ENCODE results near the gene GPC6. TPM values are rescaled to one million over a fixed set of nuclear protein-coding genes. Genes with fewer than 3 reads are reported as not detected.
A peak's percentile ranks its signal among the peaks of the same experiment; 100 is the strongest.

The GPC6 gene
- total RNA-seq, 3 donors from 2014 or later (not counting 1 experiment from before 2014, with no cell fraction given): not detected

GRCh38 chr13:94196413-94196812 is 969.8 kb downstream of the GPC6 start:
- Mint-ChIP-seq H3K27ac (no peak overlapping the region), H3K27me3 (ENCODE audit: low read depth in 2 of 2) (no peaks in the 10 kb centered on the region), H3K4me1 (peaks cover 31 to 32% of the 10 kb centered on the region in 2 donors), H3K36me3 (no peaks in the 10 kb centered on the region), H3K9me3 (peaks cover 0 to 2% of the 10 kb centered on the region in 2 donors), H3K4me3 (no peak overlapping the region)
- DNase-seq (no peak), ATAC-seq (peak in 1 of 3 donors; percentile 17)
- Histone ChIP-seq H3K27ac (ENCODE audit: low read length) (no peak overlapping the region), H3K36me3 (ENCODE audit: control insufficient read depth, insufficient read depth, low read length) (no peaks in the 10 kb centered on the region), H3K4me3 (ENCODE audit: low read length) (no peak overlapping the region), H3K9me3 (ENCODE audit: control insufficient read depth, insufficient read depth, low read length) (no peaks in the 10 kb centered on the region), H3K27me3 (ENCODE audit: control insufficient read depth, insufficient read depth, low read length) (no peaks in the 10 kb centered on the region), H3K4me1 (ENCODE audit: control insufficient read depth, insufficient read depth, low read length) (no peaks in the 10 kb centered on the region)
- intact Hi-C loops (cut with micrococcal nuclease): no loop called here
- 45% methylated on average over 4 of the region's 5 CpGs for WGBS (ENCODE audit: insufficient coverage)
- no peak for TF ChIP-seq CTCF (IDR thresholded peaks at IDR 0.05)

GRCh38 chr13:94198681-94199080 is 972.1 kb downstream of the GPC6 start:
- 14% methylated on average over 4 of the region's 4 CpGs for WGBS (ENCODE audit: insufficient coverage)
- Mint-ChIP-seq H3K9me3 (no peaks in the 10 kb centered on the region), H3K27ac (peak overlapping the region in 1 of 2 donors; percentile 35), H3K4me1 (peaks cover 31 to 32% of the 10 kb centered on the region in 2 donors), H3K27me3 (ENCODE audit: low read depth in 2 of 2) (no peaks in the 10 kb centered on the region), H3K36me3 (no peaks in the 10 kb centered on the region), H3K4me3 (no peak overlapping the region)
- intact Hi-C loops (cut with micrococcal nuclease): no loop called here
- TF ChIP-seq CTCF (IDR thresholded peaks at IDR 0.05): no peak
- DNase-seq (no peak), ATAC-seq (peak; percentile 22 to 80 (median 47))
- H3K9me3 ChIP-seq (ENCODE audit: control insufficient read depth, insufficient read depth, low read length): no peaks in the 10 kb centered on the region
- no peak overlapping the region for H3K27ac ChIP-seq (ENCODE audit: low read length)
- H3K27me3 ChIP-seq (ENCODE audit: control insufficient read depth, insufficient read depth, low read length): no peaks in the 10 kb centered on the region
- H3K4me3 ChIP-seq (ENCODE audit: low read length): no peak overlapping the region
- no peaks in the 10 kb centered on the region for H3K36me3 ChIP-seq (ENCODE audit: control insufficient read depth, insufficient read depth, low read length)
- H3K4me1 ChIP-seq (ENCODE audit: control insufficient read depth, insufficient read depth, low read length): no peaks in the 10 kb centered on the region

- TF ChIP-seq CTCF (IDR thresholded peaks at IDR 0.05): no peak
- Mint-ChIP-seq H3K36me3 (no peaks in the 10 kb centered on the region), H3K27me3 (ENCODE audit: low read depth in 2 of 2) (no peaks in the 10 kb centered on the region), H3K9me3 (no peaks in the 10 kb centered on the region), H3K4me1 (peaks cover 31 to 32% of the 10 kb centered on the region in 2 donors), H3K27ac (peak overlapping the region in 1 of 2 donors; percentile 35), H3K4me3 (no peak overlapping the region)
- ATAC-seq (no peak), DNase-seq (no peak)
- Histone ChIP-seq H3K27ac (ENCODE audit: low read length) (no peak overlapping the region), H3K36me3 (ENCODE audit: control insufficient read depth, insufficient read depth, low read length) (no peaks in the 10 kb centered on the region), H3K27me3 (ENCODE audit: control insufficient read depth, insufficient read depth, low read length) (no peaks in the 10 kb centered on the region), H3K4me1 (ENCODE audit: control insufficient read depth, insufficient read depth, low read length) (no peaks in the 10 kb centered on the region), H3K9me3 (ENCODE audit: control insufficient read depth, insufficient read depth, low read length) (no peaks in the 10 kb centered on the region), H3K4me3 (ENCODE audit: low read length) (no peak overlapping the region)
- intact Hi-C loops (cut with micrococcal nuclease): no loop called here
- WGBS (ENCODE audit: insufficient coverage): 83% methylated on average over 2 of the region's 3 CpGs
Measured at GRCh38 chr13:94199135-94199534, 972.5 kb downstream of the GPC6 start.

GRCh38 chr13:94201022-94201421 is 974.4 kb downstream of the GPC6 start:
- WGBS (ENCODE audit: insufficient coverage): 84% methylated on average over 5 of the region's 6 CpGs
- no peaks in the 10 kb centered on the region for H3K27me3 ChIP-seq (ENCODE audit: control insufficient read depth, insufficient read depth, low read length)
- H3K4me3 Mint-ChIP-seq: no peak overlapping the region
- no peaks in the 10 kb centered on the region for H3K27me3 Mint-ChIP-seq (ENCODE audit: low read depth in 2 of 2)
- intact Hi-C loops (cut with micrococcal nuclease): no loop called here
- TF ChIP-seq CTCF (IDR thresholded peaks at IDR 0.05): no peak
- H3K4me3 ChIP-seq (ENCODE audit: low read length): no peak overlapping the region
- no peaks in the 10 kb centered on the region for H3K36me3 ChIP-seq (ENCODE audit: control insufficient read depth, insufficient read depth, low read length)
- H3K9me3 ChIP-seq (ENCODE audit: control insufficient read depth, insufficient read depth, low read length): no peaks in the 10 kb centered on the region
- no peak overlapping the region for H3K27ac Mint-ChIP-seq
- no peak overlapping the region for H3K27ac ChIP-seq (ENCODE audit: low read length)
- no peak for DNase-seq
- H3K4me1 Mint-ChIP-seq: peaks cover 31 to 32% of the 10 kb centered on the region in 2 donors
- H3K9me3 Mint-ChIP-seq: no peaks in the 10 kb centered on the region
- no peaks in the 10 kb centered on the region for H3K4me1 ChIP-seq (ENCODE audit: control insufficient read depth, insufficient read depth, low read length)
- H3K36me3 Mint-ChIP-seq: no peaks in the 10 kb centered on the region
- ATAC-seq: peak in 1 of 3 donors; percentile 74

Measured in natural killer cell (primary cell).